NCI-H1417 (cell line): ENCODE results near the gene ACSS2.
A peak's percentile ranks its signal among the peaks of the same experiment; 100 is the strongest.

Experiments
- DNase-seq, 3 experiments: peaks; one replicate each; lab custom pipeline; 2025; lab: John Stamatoyannopoulos, UW

The ACSS2 gene

GRCh38 chr20:34946661-34947060, 70.2 kb downstream of the ACSS2 start:
- DNase-seq, result no peak

DNA sequence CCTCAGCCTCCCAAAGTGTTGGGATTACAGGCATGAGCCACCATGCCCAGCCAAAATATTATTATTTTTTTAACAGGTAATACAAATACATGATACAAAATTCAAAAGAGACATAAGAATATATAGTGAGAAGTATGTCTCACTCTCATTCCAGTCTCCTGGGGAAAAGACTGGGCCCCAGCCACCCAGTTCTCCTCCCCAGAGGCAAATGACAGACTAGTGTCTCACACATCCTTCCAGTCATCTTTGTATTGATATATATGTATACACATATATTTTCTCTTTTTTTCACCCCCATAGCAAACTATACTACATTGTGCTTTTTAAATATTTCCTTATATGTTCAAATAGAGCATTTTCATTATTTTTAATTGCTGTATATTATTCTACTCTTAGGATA, 70.9 kb downstream of the ACSS2 start:
- no peak for DNase-seq

DNA sequence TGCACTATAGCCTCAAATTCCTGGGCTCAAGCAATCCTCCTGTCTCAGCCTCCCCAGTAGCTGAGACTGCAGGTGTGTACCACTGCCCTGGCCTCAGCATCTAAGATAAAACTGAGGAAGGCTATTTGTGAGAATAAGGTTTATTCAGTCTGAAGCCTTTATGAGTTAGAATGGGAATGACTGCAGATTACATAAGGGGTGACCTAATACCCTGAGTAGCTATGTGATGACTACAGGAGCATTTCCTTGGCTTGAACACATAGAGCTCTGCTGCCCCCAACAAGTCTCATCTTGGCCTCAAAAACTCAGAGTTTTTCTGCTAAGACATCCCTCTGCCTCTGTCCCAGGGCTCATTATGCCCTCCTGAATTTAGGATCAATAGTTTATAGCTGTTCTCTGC, 71.6 kb downstream of the ACSS2 start:
- DNase-seq, result no peak

DNA sequence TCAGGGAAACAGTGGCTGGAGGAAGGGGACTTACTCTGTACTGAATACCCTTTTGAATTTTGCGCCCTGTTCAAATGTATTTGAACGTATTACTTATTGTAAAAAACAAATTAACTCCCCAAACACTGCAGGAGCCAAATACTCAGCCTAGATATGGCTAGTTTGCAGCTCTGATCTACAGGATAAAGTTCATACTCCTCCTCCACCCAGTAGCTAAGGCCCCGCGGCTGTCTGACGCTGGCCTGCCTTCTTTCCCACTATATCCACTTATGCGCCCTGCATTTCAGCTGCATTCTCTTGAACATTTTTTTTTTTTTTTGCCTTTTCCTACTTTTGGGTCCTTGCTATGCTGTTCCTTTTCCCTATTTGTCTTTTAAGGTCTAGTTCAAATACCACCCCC, 72.7 kb downstream of the ACSS2 start:
- no peak for DNase-seq

- DNase-seq, result peak in 1 of 3 experiments; percentile 13
Observed at GRCh38 chr20:34951252-34951651, 74.8 kb downstream of the ACSS2 start.

GRCh38 chr20:34951652-34952051, 75.2 kb downstream of the ACSS2 start:
- no peak for DNase-seq

GRCh38 chr20:34952671-34953070, 76.3 kb downstream of the ACSS2 start:
- no peak for DNase-seq

DNA sequence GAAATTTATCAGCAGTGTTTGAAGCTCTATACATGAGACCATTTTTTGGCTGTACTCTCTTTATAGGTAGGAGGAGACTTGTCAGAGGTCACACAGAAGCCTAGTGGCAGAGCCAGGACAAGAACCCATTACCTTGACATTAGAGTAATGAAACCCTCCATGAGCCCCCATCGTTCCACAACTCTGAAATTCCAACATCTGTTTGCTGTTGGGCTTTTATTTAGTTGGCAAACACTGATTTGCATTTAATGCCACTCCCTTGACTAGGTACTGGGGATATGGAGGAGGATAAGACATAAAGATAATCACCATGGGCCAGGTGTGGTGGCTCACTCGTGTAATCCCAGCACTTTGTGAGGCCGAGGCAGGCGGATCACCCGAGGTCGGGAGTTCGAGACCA, 77.5 kb downstream of the ACSS2 start:
- no peak for DNase-seq

GRCh38 chr20:34954904-34955230, 78.5 kb downstream of the ACSS2 start:
- DNase-seq, result no peak

- peak; percentile 96 to 99 (median 99) for DNase-seq
Observed at GRCh38 chr20:34955231-34956040, 79.0 kb downstream of the ACSS2 start, which contains the start of the genes GSS and MYH7B. Gene GSS (minus strand): TSS chr20:34955806. CDS start chr20:34951852, 3,954 bp downstream. Gene MYH7B (plus strand): TSS chr20:34955868. CDS start chr20:34978006, 22,138 bp downstream.

GRCh38 chr20:34956041-34956458, 79.6 kb downstream of the ACSS2 start:
- DNase-seq, result no peak

DNA sequence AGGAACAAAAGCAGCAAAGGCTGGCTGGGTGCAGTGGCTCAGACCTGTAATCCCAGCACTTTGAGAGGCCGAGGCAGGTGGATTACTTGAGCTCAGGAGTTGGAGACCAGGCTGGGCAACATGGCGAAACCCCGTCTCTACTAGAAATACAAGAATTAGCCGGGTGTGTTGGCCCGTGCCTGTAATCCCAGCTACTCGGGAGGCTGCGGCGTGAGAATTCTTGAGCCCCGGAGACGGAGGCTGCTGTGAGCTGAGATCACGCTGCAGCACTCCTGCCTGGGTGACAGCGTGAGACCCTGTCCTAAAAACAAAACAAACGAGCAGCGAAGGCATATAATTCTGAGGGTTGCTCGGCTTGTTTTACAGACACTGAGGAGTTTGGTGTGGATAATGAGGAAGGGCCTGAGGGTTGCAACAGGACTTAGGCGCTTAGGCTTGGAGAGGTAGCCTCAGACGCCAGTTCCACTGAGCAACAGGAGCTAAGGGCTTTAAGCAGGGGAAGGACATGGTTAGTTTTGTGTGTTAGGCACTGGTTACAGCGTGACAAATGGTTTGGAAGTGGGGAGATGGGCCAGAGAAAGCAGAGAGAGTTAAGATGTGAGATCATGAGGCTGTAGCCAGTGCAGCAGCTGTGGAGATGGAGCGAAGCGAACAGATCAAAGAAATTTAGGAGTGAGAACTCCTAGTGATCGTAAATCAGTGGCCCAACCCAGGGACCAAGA, 80.5 kb downstream of the ACSS2 start:
- no peak for DNase-seq

DNA sequence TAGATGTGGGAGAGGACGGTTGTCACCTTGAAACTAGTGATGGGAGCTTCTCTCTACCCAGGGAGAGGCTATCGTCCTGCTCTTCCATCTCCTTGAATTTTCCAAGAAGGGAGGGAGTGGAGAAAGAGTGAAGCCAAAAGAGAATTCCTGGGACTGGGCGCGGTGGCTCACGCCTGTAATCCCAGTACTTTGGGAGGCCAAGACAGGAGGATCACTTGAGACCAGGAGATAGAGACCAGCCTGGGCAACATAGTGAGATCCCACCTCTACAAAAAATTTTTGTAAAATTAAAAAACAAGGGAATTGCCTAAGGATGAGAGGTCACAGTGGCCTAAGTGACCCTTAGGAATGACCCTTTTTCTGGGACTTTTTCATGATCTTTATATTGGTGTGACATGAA, 88.1 kb downstream of the ACSS2 start:
- no peak for DNase-seq

GRCh38 chr20:34965051-34965450, 88.6 kb downstream of the ACSS2 start:
- no peak for DNase-seq

- DNase-seq, result no peak
Observed at GRCh38 chr20:34967421-34967820, 91.0 kb downstream of the ACSS2 start.

GRCh38 chr20:34968042-34968775, 91.8 kb downstream of the ACSS2 start:
- DNase-seq, result no peak

DNA sequence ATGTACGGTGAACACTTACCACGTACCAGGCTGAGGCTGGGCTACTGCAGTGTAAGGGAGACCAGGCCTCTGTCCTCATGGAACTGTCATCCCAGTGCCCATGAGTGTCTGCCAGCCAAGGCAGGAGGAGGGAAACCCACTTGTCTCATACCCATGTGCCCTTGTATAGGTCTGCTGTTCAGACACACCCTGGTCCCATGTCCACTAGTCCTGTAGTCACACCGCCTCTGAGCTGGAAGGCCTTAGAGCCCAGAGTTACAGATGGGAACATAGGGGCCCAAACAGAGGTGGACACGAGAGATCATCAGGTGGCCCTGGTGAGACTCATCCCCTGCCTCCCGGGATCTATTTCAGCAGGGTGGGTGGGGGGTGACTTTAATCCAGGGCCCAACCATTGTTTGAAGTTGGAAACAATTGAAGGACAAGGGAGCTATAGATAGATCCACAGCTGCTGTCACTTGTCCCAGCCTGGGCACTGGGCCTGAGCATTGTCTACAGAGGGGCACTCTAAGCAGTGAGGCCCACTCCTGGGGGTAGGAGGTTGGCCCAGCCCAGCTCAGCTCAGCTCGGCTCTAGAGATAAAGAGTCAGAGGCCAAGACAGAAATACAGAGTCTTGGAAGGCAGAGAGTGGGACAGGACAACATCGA, 93.9 kb downstream of the ACSS2 start:
- DNase-seq, result no peak

- DNase-seq, result no peak
Observed at GRCh38 chr20:34970846-34971560, 94.6 kb downstream of the ACSS2 start.

- no peak for DNase-seq
Observed at GRCh38 chr20:34971561-34972235, 95.3 kb downstream of the ACSS2 start.

GRCh38 chr20:34974246-34974645, 97.8 kb downstream of the ACSS2 start:
- DNase-seq, result no peak

- no peak for DNase-seq
Observed at GRCh38 chr20:34976286-34976685, 99.9 kb downstream of the ACSS2 start.
